ENCODE measurements around the gene STARD8.
"Not testable (repeated sequence)": the region's sequence is repeated elsewhere in the genome, so short reads cannot be mapped to it uniquely, and the experiment has no call there.

STARD8 gene

DNA sequence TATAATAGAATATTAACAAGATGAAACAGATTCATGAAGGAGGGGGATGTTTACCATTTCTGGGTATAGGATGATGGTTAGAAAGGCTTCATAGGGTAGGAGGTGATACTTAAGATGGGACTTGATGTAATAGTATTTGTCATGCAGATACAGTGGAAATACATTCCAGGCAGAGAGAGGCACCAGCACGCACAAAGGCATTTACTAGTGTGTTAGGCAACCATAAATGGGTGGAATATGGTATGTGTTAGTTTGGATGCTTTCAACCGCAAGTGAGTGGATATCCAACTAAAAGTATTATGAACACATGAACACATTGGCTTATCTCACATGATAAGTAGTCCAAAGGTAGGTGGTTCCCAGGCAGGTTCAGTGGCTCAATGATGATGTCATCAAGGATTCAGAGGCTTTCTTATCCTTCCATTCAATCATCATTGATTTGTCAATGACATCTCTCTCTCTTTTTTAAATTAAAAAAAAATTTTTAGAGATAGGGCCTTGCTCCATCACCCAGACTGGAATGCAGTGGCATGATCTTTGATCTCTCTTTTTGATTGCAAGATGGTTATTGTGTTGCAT is 12.7 kb upstream of the STARD8 start:
- Histone ChIP-seq H3K27me3 (ENCODE audit: control insufficient read depth, insufficient read depth, low read length) (no peaks in the 10 kb centered on the region), H3K27ac (ENCODE audit: low read length) (no peak overlapping the region), H3K4me1 (ENCODE audit: control insufficient read depth, low read depth, low read length) (no peaks in the 10 kb centered on the region), H3K36me3 (ENCODE audit: control insufficient read depth, low read depth, low read length) (no peaks in the 10 kb centered on the region), H3K9me3 (ENCODE audit: control insufficient read depth, low read depth, low read length) (no peaks in the 10 kb centered on the region), H3K9ac (ENCODE audit: low read length) (no peak overlapping the region), H3K4me3 (ENCODE audit: low read length) (no peak overlapping the region)

DNA sequence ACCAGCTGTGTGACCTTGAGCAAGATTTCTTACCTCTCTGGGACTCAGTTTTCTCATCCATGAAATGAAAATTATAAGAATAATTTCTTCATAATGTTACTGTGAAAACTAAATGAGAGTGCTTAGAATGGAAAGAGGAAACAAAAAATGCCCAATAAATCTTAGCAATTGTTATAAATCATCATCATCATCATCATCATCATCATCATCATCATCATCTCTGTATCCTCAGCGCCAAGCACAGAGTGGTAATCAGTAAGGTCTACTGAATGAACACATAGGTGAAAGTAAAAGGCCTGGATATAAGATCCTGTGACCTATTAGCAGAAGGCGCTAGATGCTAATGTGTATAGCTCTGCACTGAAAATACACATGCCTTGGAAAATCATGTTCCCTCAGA is 6.8 kb upstream of the STARD8 start:
- H3K27me3 ChIP-seq (ENCODE audit: control insufficient read depth, insufficient read depth, low read length), result no peaks in the 10 kb centered on the region
- H3K4me3 ChIP-seq (ENCODE audit: low read length), result no peak overlapping the region

DNA sequence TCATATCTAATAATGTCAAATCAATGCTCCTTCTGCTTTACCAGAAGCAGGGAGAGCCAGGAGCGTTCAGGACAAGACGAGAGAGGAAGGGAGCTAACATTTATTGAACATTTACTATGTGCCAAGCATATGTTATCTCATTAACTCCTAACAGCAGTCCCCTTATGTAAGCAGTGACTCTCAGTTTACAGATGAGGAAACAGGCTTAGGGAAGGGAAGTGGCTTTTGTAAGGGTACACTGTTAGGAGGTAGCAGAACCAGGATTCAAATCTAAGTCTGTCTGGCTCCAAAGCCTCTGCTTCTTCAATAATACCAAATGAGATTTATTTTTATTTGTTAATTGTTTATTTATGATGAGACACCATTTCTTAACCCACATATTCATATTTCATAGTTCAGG is 2.6 kb upstream of the STARD8 start:
- Histone ChIP-seq H3K27ac (ENCODE audit: low read length) (no peak overlapping the region), H3K4me3 (ENCODE audit: low read length) (no peak overlapping the region), H3K36me3 (ENCODE audit: control insufficient read depth, low read depth, low read length) (no peaks in the 10 kb centered on the region), H3K4me1 (ENCODE audit: control insufficient read depth, low read depth, low read length) (peaks cover 10% of the 10 kb centered on the region), H3K9me3 (ENCODE audit: control insufficient read depth, low read depth, low read length) (peaks cover 4% of the 10 kb centered on the region), H3K9ac (ENCODE audit: low read length) (no peak overlapping the region), H3K27me3 (ENCODE audit: control insufficient read depth, insufficient read depth, low read length) (peaks cover 5% of the 10 kb centered on the region)

More for the DNA sequence above, 6.8 kb upstream of the STARD8 start:
- Histone ChIP-seq H3K27ac (ENCODE audit: low read length) (no peak overlapping the region), H3K9ac (ENCODE audit: low read length) (no peak overlapping the region), H3K36me3 (ENCODE audit: control insufficient read depth, low read depth, low read length) (no peaks in the 10 kb centered on the region), H3K9me3 (ENCODE audit: control insufficient read depth, low read depth, low read length) (peaks cover 4% of the 10 kb centered on the region), H3K4me1 (ENCODE audit: control insufficient read depth, low read depth, low read length) (no peaks in the 10 kb centered on the region)

DNA sequence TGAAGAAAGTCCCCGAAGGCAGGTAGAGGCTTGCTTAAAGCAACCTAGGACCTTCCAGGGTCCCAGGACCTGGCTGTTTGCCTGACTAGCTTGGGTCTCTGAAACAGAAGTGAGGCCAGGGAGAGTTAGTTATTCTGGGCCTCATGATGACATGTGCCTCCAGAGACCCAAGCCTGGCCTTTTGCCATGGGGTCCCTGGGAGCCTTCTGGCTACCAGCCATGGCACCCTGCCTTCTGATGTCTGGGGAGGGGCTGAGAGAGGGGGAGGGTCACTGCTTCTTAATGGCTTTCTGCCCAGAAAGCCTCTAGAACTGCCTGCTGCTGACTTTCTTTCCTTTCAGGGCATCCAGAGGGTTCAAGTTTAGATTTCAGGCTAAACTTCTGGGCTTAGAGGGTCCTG is 1.0 kb upstream of the STARD8 start:
- Histone ChIP-seq H3K9ac (ENCODE audit: low read length) (no peak overlapping the region), H3K4me1 (ENCODE audit: control insufficient read depth, low read depth, low read length) (peaks cover 10% of the 10 kb centered on the region), H3K4me3 (ENCODE audit: low read length) (no peak overlapping the region), H3K27me3 (ENCODE audit: control insufficient read depth, insufficient read depth, low read length) (peaks cover 5% of the 10 kb centered on the region), H3K9me3 (ENCODE audit: control insufficient read depth, low read depth, low read length) (no peaks in the 10 kb centered on the region), H3K36me3 (ENCODE audit: control insufficient read depth, low read depth, low read length) (no peaks in the 10 kb centered on the region), H3K27ac (ENCODE audit: low read length) (no peak overlapping the region)

DNA sequence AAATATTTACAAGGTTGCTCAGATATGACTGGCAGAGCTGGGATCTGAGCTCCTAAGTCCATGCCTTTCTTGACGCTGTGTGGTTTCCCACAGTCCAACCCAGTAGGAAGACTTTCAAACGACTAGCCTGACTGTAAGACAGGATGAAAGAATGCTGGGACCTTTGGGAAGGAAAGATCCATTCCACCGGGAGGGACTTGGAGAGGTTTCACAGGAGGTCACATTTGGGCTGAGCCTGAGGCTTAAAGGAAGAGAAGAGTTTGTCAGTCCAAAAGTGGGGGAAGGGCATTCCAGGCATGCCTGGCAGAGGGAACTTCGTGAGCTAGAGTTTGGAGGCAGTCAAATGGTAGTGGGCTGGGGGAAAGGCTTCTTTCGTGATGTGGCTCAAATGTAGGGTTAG is 1.5 kb downstream of the STARD8 start:
- H3K4me1 ChIP-seq (ENCODE audit: control insufficient read depth, low read depth, low read length), result peaks cover 10% of the 10 kb centered on the region
- H3K9ac ChIP-seq (ENCODE audit: low read length), result no peak overlapping the region
- H3K27ac ChIP-seq (ENCODE audit: low read length), result no peak overlapping the region
- no peaks in the 10 kb centered on the region for H3K36me3 ChIP-seq (ENCODE audit: control insufficient read depth, low read depth, low read length)
- H3K27me3 ChIP-seq (ENCODE audit: control insufficient read depth, insufficient read depth, low read length), result peaks cover 5% of the 10 kb centered on the region
- peaks cover 4% of the 10 kb centered on the region for H3K9me3 ChIP-seq (ENCODE audit: control insufficient read depth, low read depth, low read length)
- H3K4me3 ChIP-seq (ENCODE audit: low read length), result peak overlapping the region; percentile 25

DNA sequence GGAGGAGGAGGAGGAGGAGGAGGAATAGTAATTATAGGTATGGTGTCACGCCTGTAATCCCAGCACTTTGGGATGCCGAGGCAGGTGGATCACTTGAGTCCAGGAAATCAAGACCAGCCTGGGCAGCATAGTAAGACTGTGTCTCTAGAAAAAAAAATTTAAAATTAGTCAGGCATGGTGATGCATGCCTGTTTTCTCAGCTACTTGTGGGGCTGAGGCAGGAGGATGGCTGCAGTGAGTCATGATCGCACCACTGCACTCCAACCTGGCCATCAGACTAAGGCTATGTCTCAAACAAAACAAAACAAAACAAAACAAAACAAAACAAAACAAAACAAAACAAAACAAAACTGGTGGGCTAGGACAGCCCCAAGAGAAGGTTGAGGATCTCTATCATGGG is 3.0 kb downstream of the STARD8 start:
- Histone ChIP-seq H3K9me3 (ENCODE audit: control insufficient read depth, low read depth, low read length) (peaks cover 4% of the 10 kb centered on the region), H3K9ac (ENCODE audit: low read length) (no peak overlapping the region), H3K36me3 (ENCODE audit: control insufficient read depth, low read depth, low read length) (no peaks in the 10 kb centered on the region), H3K27me3 (ENCODE audit: control insufficient read depth, insufficient read depth, low read length) (peaks cover 5% of the 10 kb centered on the region), H3K27ac (ENCODE audit: low read length) (no peak overlapping the region), H3K4me1 (ENCODE audit: control insufficient read depth, low read depth, low read length) (peaks cover 10% of the 10 kb centered on the region), H3K4me3 (ENCODE audit: low read length) (no peak overlapping the region)

DNA sequence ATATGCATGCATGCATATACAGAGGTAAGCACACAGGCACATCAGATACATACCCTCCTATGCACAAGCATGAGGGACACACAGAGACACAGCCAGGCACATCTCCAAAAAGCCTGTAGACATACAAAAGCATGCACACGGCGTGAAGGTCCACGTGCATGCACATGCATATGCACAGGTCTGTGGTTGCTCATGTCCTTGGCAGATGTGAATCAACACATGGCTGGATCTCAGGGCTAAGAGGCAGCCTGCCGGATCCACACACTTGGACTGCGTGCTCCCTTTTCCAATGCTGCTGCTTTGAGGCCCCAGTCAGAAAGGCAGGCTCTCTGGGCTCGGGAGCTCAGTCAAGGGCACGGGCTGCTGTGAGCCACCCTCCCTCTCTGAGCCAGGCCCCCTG is 3.6 kb downstream of the STARD8 start:
- H3K27me3 ChIP-seq (ENCODE audit: control insufficient read depth, insufficient read depth, low read length), result peaks cover 5% of the 10 kb centered on the region
- no peak overlapping the region for H3K9ac ChIP-seq (ENCODE audit: low read length)
- no peak overlapping the region for H3K27ac ChIP-seq (ENCODE audit: low read length)
- H3K36me3 ChIP-seq (ENCODE audit: control insufficient read depth, low read depth, low read length), result no peaks in the 10 kb centered on the region
- no peak overlapping the region for H3K4me3 ChIP-seq (ENCODE audit: low read length)
- peaks cover 10% of the 10 kb centered on the region for H3K4me1 ChIP-seq (ENCODE audit: control insufficient read depth, low read depth, low read length)
- H3K9me3 ChIP-seq (ENCODE audit: control insufficient read depth, low read depth, low read length), result peaks cover 4% of the 10 kb centered on the region

DNA sequence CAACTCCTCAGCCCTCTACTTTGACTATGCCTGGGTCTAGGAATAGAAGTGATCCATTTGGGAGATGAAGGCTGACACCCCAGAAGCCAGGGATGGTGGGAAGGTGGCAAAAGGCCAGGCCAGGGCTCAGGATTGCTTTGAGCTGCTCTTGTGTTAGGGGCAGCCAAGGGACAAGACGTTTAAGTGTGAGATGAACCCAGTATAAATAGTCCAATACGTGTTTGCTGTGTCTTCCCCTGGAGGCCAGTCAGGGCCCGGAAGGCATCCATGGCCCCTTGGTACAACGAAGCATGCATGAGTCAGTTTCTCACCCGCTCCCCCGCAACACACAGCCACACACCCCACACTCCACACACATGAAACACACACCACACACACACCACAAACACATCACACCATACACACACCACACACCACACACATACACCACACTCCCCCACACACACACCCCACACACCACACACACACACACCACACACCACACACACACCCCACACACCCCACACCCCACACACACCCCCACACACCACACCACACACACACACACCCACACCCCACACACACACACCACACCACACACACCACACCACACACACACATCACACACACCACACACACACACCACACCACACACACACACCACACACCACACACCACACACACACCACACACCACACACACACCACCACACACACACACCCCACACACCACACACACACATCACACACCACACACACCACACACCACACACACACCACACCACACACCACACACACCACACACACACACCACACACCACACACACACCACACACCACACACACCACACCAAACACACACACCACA is 5.1 kb downstream of the STARD8 start:
- Histone ChIP-seq H3K9ac (ENCODE audit: low read length) (no peak overlapping the region), H3K27ac (ENCODE audit: low read length) (no peak overlapping the region), H3K36me3 (ENCODE audit: control insufficient read depth, low read depth, low read length) (no peaks in the 10 kb centered on the region), H3K4me3 (ENCODE audit: low read length) (no peak overlapping the region), H3K4me1 (ENCODE audit: control insufficient read depth, low read depth, low read length) (peaks cover 10% of the 10 kb centered on the region), H3K27me3 (ENCODE audit: control insufficient read depth, insufficient read depth, low read length) (no peaks in the 10 kb centered on the region), H3K9me3 (ENCODE audit: control insufficient read depth, low read depth, low read length) (peaks cover 4% of the 10 kb centered on the region)

DNA sequence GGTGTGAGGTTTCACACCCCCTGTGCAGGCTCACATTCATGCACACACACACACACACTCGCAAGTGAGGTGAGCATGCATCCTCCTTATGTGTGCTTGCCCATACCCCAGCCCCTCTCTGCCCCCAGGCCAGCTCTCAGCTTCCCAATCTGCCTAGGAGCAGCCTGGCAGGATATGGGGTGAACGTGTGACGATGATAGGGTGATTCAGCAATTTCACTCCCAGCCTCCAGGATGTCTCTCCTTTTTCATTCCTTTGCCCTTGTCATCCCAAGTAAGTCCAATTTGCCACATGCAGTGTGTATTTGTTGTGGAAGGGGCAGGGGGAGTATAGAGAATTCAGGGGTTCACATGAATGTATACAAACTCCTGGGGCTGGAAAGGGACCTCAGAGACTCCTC is 7.2 kb downstream of the STARD8 start:
- Histone ChIP-seq H3K9me3 (ENCODE audit: control insufficient read depth, low read depth, low read length) (peaks cover 4% of the 10 kb centered on the region), H3K36me3 (ENCODE audit: control insufficient read depth, low read depth, low read length) (no peaks in the 10 kb centered on the region), H3K9ac (ENCODE audit: low read length) (no peak overlapping the region), H3K4me3 (ENCODE audit: low read length) (no peak overlapping the region), H3K27me3 (ENCODE audit: control insufficient read depth, insufficient read depth, low read length) (no peaks in the 10 kb centered on the region), H3K4me1 (ENCODE audit: control insufficient read depth, low read depth, low read length) (no peaks in the 10 kb centered on the region), H3K27ac (ENCODE audit: low read length) (no peak overlapping the region)

DNA sequence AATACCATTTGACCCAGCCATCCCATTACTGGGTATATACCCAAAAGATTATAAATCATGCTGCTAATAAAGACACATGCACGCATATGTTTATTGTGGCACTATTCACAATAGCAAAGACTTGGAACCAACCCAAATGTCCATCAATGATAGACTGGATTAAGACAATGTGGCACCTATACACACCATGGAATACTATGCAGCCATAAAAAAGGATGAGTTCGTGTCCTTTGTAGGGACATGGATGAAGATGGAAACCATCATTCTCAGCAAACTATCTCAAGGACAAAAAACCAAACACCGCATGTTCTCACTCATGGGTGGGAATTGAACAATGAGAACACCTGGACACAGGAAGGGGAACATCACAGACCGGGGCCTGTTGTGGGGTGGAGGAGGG is 9.0 kb downstream of the STARD8 start:
- not testable (repeated sequence) for H3K4me1 ChIP-seq (ENCODE audit: control insufficient read depth, low read depth, low read length); H3K9me3 ChIP-seq (ENCODE audit: control insufficient read depth, low read depth, low read length); H3K27me3 ChIP-seq (ENCODE audit: control insufficient read depth, insufficient read depth, low read length); H3K9ac ChIP-seq (ENCODE audit: low read length); H3K27ac ChIP-seq (ENCODE audit: low read length); H3K36me3 ChIP-seq (ENCODE audit: control insufficient read depth, low read depth, low read length); H3K4me3 ChIP-seq (ENCODE audit: low read length)

DNA sequence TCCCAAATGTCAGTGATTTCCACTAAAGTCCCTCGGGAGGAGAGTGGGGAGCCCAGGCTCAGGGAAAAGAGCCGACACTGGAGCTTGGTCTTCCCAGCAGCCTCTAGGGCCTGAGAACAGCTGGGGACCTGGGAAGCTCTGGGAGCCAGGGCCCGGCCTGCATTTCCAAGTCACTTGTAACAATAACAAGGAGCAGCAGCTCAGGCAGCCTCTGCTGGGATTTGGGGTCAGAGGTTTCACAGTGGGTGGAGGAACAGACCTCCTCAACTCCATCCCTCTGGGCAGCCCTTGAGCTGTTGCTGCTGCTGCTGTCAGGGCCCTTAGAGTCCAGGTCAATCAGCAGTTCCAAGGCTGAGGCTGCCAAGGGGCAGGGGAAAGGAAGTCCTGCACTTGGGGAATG is 11.1 kb downstream of the STARD8 start:
- Histone ChIP-seq H3K27ac (ENCODE audit: low read length) (no peak overlapping the region), H3K4me3 (ENCODE audit: low read length) (no peak overlapping the region), H3K9me3 (ENCODE audit: control insufficient read depth, low read depth, low read length) (peaks cover 3% of the 10 kb centered on the region), H3K27me3 (ENCODE audit: control insufficient read depth, insufficient read depth, low read length) (no peaks in the 10 kb centered on the region), H3K9ac (ENCODE audit: low read length) (no peak overlapping the region), H3K36me3 (ENCODE audit: control insufficient read depth, low read depth, low read length) (no peaks in the 10 kb centered on the region), H3K4me1 (ENCODE audit: control insufficient read depth, low read depth, low read length) (no peaks in the 10 kb centered on the region)

DNA sequence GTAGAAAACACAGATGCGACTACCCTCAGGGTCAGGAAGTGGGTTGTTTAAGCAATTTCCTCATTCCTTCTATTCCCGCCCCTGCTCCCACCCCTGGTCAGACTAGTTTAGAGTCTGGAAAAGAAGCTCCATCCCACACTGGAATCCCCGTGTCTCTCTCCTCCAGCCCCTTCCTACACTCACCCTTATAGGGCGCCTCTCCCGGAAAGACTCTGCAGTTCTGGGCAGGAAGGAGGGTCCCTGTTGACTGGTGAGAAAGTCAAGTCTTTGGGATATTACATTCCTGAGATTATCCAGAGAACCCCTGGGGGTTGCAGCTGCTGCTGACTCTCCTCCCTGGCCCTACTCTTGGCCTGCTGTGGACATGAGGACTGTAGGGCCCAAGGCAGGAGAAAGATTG is 11.9 kb downstream of the STARD8 start:
- Histone ChIP-seq H3K4me1 (ENCODE audit: control insufficient read depth, low read depth, low read length) (no peaks in the 10 kb centered on the region), H3K36me3 (ENCODE audit: control insufficient read depth, low read depth, low read length) (no peaks in the 10 kb centered on the region), H3K27ac (ENCODE audit: low read length) (no peak overlapping the region), H3K9ac (ENCODE audit: low read length) (no peak overlapping the region), H3K9me3 (ENCODE audit: control insufficient read depth, low read depth, low read length) (no peaks in the 10 kb centered on the region), H3K4me3 (ENCODE audit: low read length) (no peak overlapping the region), H3K27me3 (ENCODE audit: control insufficient read depth, insufficient read depth, low read length) (no peaks in the 10 kb centered on the region)

Data from iPS-18a (cell line).